NCI-H524 treated with DMSO at 0.1 percent for 48 hours (cell line): Measurements from ENCODE around the gene SLC47A1.
"Not testable (repeated sequence)": the region's sequence is repeated elsewhere in the genome, so short reads cannot be mapped to it uniquely, and the experiment has no call there.

Experiments
- DNase-seq: peaks from one replicate; lab custom pipeline; 2025; lab: John Stamatoyannopoulos, UW

The SLC47A1 gene

GRCh38 chr17:19533718-19534561, at the start of gene SLC47A1:
Gene SLC47A1, plus strand, starts transcription at chr17:19533854. Its CDS starts 86 bp downstream, at chr17:19533940.
- DNase-seq = no peak

- DNase-seq = no peak
Measured at GRCh38 chr17:19485800-19486340, 47.8 kb upstream of the SLC47A1 start.

GRCh38 chr17:19486351-19487023, 47.2 kb upstream of the SLC47A1 start:
- no peak for DNase-seq

GRCh38 chr17:19487024-19487600, 46.5 kb upstream of the SLC47A1 start:
- DNase-seq = no peak

GRCh38 chr17:19492141-19492540, 41.5 kb upstream of the SLC47A1 start:
- DNase-seq = no peak

GRCh38 chr17:19494961-19495806, 38.5 kb upstream of the SLC47A1 start:
- no peak for DNase-seq

GRCh38 chr17:19495828-19496528, 37.7 kb upstream of the SLC47A1 start:
- no peak for DNase-seq

GRCh38 chr17:19497624-19498023, 36.0 kb upstream of the SLC47A1 start:
- no peak for DNase-seq

- DNase-seq = no peak
Measured at GRCh38 chr17:19501219-19501618, 32.4 kb upstream of the SLC47A1 start.

- no peak for DNase-seq
Measured at GRCh38 chr17:19502517-19502916, 31.1 kb upstream of the SLC47A1 start.

- DNase-seq = not testable (repeated sequence)
Measured at GRCh38 chr17:19505561-19505960, 28.1 kb upstream of the SLC47A1 start.

- DNase-seq = peak; percentile 56
Measured at GRCh38 chr17:19507775-19508576, 25.7 kb upstream of the SLC47A1 start.

GRCh38 chr17:19508577-19508867, 25.1 kb upstream of the SLC47A1 start:
- no peak for DNase-seq

- DNase-seq = not testable (repeated sequence)
Measured at GRCh38 chr17:19509281-19509852, 24.3 kb upstream of the SLC47A1 start.

- no peak for DNase-seq
Measured at GRCh38 chr17:19510903-19511302, 22.8 kb upstream of the SLC47A1 start.

GRCh38 chr17:19513897-19514488, 19.7 kb upstream of the SLC47A1 start:
- DNase-seq = peak; percentile 47

- no peak for DNase-seq
Measured at GRCh38 chr17:19517699-19518098, 16.0 kb upstream of the SLC47A1 start.

- not testable (repeated sequence) for DNase-seq
Measured at GRCh38 chr17:19519388-19520291, 14.0 kb upstream of the SLC47A1 start.

GRCh38 chr17:19520641-19521040, 13.0 kb upstream of the SLC47A1 start:
- DNase-seq = no peak
